H1 (cell line): ENCODE measurements around the gene CORO2B.

ENCODE experiments used
- EGR1 ChIP-seq: IDR thresholded peaks from 2 replicates; pipeline ENCODE4 v1.6.1; 2011; ENCODE audit warnings: low read depth, low read length, borderline replicate concordance
- KDM4A ChIP-seq: IDR thresholded peaks from one replicate; pipeline ENCODE4 v1.7.1; 2012; ENCODE audit warnings: low read depth, mild to moderate bottlenecking, moderate library complexity, low read length, inconsistent platforms; ENCODE audit not compliant: severe bottlenecking
- POLR2AphosphoS5 ChIP-seq: IDR thresholded peaks from 2 replicates; pipeline ENCODE4 v1.6.1; 2011; ENCODE audit warnings: low read depth, low read length
- SP2 ChIP-seq: IDR thresholded peaks from 2 replicates; pipeline ENCODE4 v1.6.1; 2012; ENCODE audit warnings: mild to moderate bottlenecking, low read length, inconsistent platforms
- SUZ12 ChIP-seq: fragments of 200-600 bp; sonication (generic); IDR thresholded peaks from 2 replicates; pipeline ENCODE4 v1.6.1; 2012; ENCODE audit warnings: mild to moderate bottlenecking, inconsistent platforms, low read length, moderate library complexity, mixed read lengths

DNA sequence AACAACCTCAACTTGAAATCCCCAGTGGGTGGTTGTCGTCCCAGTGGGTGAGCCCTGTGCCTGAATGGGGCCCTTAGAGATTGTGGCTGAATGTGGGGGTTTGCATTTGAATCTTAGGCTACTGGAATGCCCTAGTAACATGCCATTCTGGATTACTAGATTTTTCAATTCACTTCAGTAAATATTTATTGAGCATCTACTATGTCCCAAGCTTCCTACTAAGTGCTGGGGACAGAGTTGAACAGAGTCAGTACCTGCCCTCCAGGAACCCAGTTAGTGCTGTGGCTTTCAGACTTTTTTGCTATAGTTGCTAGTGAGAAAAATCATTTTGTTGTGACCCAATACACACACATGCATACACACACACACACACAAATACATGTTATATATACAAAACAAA lies 39.0 kb downstream of the CORO2B start:
- TF ChIP-seq SP2 (no peak), POLR2AphosphoS5 (no peak), KDM4A (no peak), EGR1 (no peak), SUZ12 (no peak)
